Tibial nerve (tissue), 4 donors: ENCODE results near the gene TMEM222. TPM values are rescaled to one million over a fixed set of nuclear protein-coding genes. Genes with fewer than 3 reads are reported as not detected.

Source experiments
- DNase-seq, 2 donors: peaks; one replicate each; pipeline ENCODE4 v3.0.0-alpha.2; 2019; ENCODE audit warnings: low spot score in 2 of 2
- H3K27ac ChIP-seq, 4 donors: fragments of 200-600 bp; sonication (generic) in 3 of 4; one replicate each; pipeline ENCODE4 v1.5.1; 2017 to 2019; ENCODE audit warnings: mild to moderate bottlenecking in 1 of 4
- H3K27me3 ChIP-seq, 2 donors: fragments of 200-600 bp; sonication (generic) in 1 of 2; one replicate each; pipeline versions ENCODE4 v1.5.1 to v1.6.0; 2017 to 2019
- H3K36me3 ChIP-seq, 3 donors: fragments of 200-600 bp; sonication (generic); one replicate each; pipeline ENCODE4 v1.5.1; 2018 to 2019
- H3K4me1 ChIP-seq, 4 donors: fragments of 200-600 bp; sonication (generic) in 3 of 4; one replicate each; pipeline ENCODE4 v1.5.1; 2017 to 2019
- H3K4me3 ChIP-seq, 4 donors: fragments of 200-600 bp; sonication (generic) in 3 of 4; one replicate each; pipeline ENCODE4 v1.5.1; 2017 to 2019; ENCODE audit warnings: mild to moderate bottlenecking in 1 of 4, moderate library complexity in 1 of 4
- H3K9me3 ChIP-seq, 4 donors: fragments of 200-600 bp; sonication (generic) in 3 of 4; one replicate each; pipeline ENCODE4 v1.5.1; 2017 to 2019
- EP300 ChIP-seq, 2 donors: sonication (generic); formaldehyde crosslinking; IDR thresholded peaks; one replicate each; pipeline ENCODE4 v1.6.1; 2017; ENCODE audit warnings: antibody characterized with exemption in 2 of 2, mild to moderate bottlenecking in 1 of 2
- POLR2A ChIP-seq, 2 donors: fragments of 450-650 bp; IDR thresholded peaks; one replicate each; pipeline ENCODE4 v1.6.1; 2017; ENCODE audit warnings: antibody characterized with exemption in 2 of 2, mild to moderate bottlenecking in 2 of 2, moderate library complexity in 2 of 2
- WGBS, 2 donors: methylation state at CpG; one replicate each; pipeline ENCODE4 v1.1.5; 2018; 5-methylcytosine and 5-hydroxymethylcytosine counted together
- total RNA-seq, 4 donors: library from RNA; depleted of rRNA; stranded (reverse); fragments of >200 nt; gene quantifications; one replicate each; pipeline ENCODE4 v1.1.0, GENCODE V29; 2016
- TF ChIP-seq, protein P1 (sequence below), 5 experiments: fragments of 200-600 bp in 3 of 5; fragments of 450-650 bp in 2 of 5; sonication (generic) in 3 of 5; IDR thresholded peaks; one replicate each; pipeline ENCODE4 v1.5.1; 2016 to 2019; ENCODE audit warnings: antibody characterized with exemption in 5 of 5, mild to moderate bottlenecking in 3 of 5, moderate library complexity in 2 of 5

Gene TMEM222
- total RNA-seq, 4 donors from 2014 or later, result 21.4 to 35.4 (median 27.5) TPM

DNA sequence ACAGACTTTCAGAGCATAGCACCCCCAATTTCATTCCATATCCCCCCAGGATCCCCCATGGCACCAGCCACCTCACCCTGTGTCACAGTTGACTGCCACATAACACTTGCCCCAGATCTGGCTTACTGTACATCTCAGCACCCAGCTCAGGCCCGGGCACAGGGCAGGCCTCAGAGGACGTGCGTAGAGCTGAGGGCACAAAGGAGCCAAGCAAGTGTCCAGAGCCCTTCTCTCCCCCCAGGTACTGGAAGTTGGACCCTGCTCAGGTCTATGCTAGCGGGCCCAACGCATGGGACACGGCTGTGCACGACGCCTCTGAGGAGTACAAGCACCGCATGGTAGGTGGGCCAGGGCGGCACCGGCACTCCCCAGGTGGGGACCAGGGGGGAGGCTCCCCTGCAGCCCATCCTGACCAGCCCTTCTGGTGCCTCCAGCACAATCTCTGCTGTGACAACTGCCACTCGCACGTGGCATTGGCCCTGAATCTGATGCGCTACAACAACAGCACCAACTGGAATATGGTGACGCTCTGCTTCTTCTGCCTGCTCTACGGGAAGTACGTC is 11.8 kb downstream of the TMEM222 start:
- 83 to 85% methylated on average over 15 to 16 of the region's 17 CpGs for WGBS, 2 donors
- DNase-seq, result no peak
- H3K27me3 ChIP-seq, result no peaks in the 10 kb centered on the region
- no peak overlapping the region for H3K27ac ChIP-seq
- TF ChIP-seq, protein P1, sequence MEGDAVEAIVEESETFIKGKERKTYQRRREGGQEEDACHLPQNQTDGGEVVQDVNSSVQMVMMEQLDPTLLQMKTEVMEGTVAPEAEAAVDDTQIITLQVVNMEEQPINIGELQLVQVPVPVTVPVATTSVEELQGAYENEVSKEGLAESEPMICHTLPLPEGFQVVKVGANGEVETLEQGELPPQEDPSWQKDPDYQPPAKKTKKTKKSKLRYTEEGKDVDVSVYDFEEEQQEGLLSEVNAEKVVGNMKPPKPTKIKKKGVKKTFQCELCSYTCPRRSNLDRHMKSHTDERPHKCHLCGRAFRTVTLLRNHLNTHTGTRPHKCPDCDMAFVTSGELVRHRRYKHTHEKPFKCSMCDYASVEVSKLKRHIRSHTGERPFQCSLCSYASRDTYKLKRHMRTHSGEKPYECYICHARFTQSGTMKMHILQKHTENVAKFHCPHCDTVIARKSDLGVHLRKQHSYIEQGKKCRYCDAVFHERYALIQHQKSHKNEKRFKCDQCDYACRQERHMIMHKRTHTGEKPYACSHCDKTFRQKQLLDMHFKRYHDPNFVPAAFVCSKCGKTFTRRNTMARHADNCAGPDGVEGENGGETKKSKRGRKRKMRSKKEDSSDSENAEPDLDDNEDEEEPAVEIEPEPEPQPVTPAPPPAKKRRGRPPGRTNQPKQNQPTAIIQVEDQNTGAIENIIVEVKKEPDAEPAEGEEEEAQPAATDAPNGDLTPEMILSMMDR (IDR thresholded peaks at IDR 0.05), result no peak
- no peak for TF ChIP-seq POLR2A (IDR thresholded peaks at IDR 0.05)
- TF ChIP-seq EP300 (IDR thresholded peaks at IDR 0.05), result no peak
- no peaks in the 10 kb centered on the region for H3K9me3 ChIP-seq
- H3K4me1 ChIP-seq, result peaks cover 0 to 4% (median 0%) of the 10 kb centered on the region in 4 donors
- peaks cover 5 to 91% (median 18%) of the 10 kb centered on the region in 3 donors for H3K36me3 ChIP-seq
- no peak overlapping the region for H3K4me3 ChIP-seq

DNA sequence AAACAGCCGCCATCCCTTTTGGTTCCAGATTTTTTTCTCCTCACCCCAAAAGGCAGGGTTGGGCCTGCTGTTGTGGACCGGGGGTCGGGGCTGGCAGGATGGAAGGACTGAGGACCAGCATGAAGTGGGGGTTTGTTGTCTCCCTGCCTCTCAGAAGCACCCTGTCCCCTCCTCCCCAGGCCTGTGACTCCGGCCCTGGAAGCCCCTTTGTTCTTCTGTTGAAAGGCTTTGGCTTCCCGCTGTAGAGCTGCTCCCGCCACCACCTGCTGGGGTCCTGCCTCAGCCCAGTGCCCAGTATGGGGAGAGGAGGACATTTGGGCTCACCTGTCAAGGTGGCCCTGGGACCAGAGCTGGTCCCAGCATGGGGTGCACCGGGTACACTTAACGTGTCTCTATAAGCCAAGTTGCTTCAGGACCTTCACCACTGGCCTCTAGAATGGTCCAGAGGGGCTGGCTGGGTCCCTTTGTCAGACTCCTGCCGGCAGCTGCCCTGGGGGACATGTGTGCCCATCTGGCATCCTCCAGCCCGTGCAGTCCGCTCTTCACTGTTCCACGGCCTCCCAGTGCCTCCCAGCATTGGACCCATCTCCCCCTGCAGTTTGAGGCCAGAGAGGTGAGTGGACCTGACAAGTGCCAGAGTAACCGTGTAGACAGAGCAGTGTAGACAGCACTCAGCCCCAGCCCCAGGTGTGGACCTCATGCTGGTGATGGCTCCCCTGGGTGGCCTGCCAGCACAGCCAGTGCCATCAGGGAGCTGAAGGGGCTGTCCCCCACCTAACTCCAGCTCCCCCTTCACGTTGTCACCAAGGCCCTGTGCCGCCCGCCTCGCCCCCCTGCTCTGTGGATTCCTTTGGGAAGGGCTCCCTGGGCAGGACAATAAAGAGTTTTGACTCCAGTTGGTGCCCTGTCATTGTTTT is 13.8 kb downstream of the TMEM222 start:
- H3K27me3 ChIP-seq, result no peaks in the 10 kb centered on the region
- DNase-seq, result no peak
- peaks cover 5 to 85% (median 18%) of the 10 kb centered on the region in 3 donors for H3K36me3 ChIP-seq
- no peaks in the 10 kb centered on the region for H3K9me3 ChIP-seq
- WGBS, 2 donors, result 86 to 89% methylated on average over 14 to 16 of the region's 17 CpGs
- no peak for TF ChIP-seq POLR2A (IDR thresholded peaks at IDR 0.05)
- TF ChIP-seq EP300 (IDR thresholded peaks at IDR 0.05), result no peak
- TF ChIP-seq, protein P1 (IDR thresholded peaks at IDR 0.05), result no peak
- H3K27ac ChIP-seq, result no peak overlapping the region
- H3K4me1 ChIP-seq, result no peaks in the 10 kb centered on the region
- H3K4me3 ChIP-seq, result no peak overlapping the region

GRCh38 chr1:27336756-27337155 is 14.8 kb downstream of the TMEM222 start:
- Histone ChIP-seq H3K9me3 (no peaks in the 10 kb centered on the region), H3K27ac (no peak overlapping the region), H3K4me3 (no peak overlapping the region), H3K27me3 (no peaks in the 10 kb centered on the region), H3K36me3 (peaks cover 3 to 75% (median 18%) of the 10 kb centered on the region in 3 donors), H3K4me1 (peaks cover 0 to 5% (median under 1%) of the 10 kb centered on the region in 4 donors)
- no peak for DNase-seq
- no peak for TF ChIP-seq EP300 (IDR thresholded peaks at IDR 0.05)
- TF ChIP-seq, protein P1 (IDR thresholded peaks at IDR 0.05), result no peak
- TF ChIP-seq POLR2A (IDR thresholded peaks at IDR 0.05), result no peak
- 93 to 97% methylated on average over 5 of the region's 5 CpGs for WGBS, 2 donors

- H3K36me3 ChIP-seq, result peaks cover 3 to 55% (median 10%) of the 10 kb centered on the region in 3 donors
- no peak overlapping the region for H3K4me3 ChIP-seq
- no peak overlapping the region for H3K27ac ChIP-seq
- no peaks in the 10 kb centered on the region for H3K27me3 ChIP-seq
- H3K4me1 ChIP-seq, result peaks cover 0 to 10% (median 2%) of the 10 kb centered on the region in 4 donors
- H3K9me3 ChIP-seq, result no peaks in the 10 kb centered on the region
- DNase-seq, result no peak
- TF ChIP-seq POLR2A (IDR thresholded peaks at IDR 0.05), result no peak
- TF ChIP-seq, protein P1 (IDR thresholded peaks at IDR 0.05), result no peak
- TF ChIP-seq EP300 (IDR thresholded peaks at IDR 0.05), result no peak
- WGBS, 2 donors, result 85% methylated on average over 6 of the region's 6 CpGs
These were observed 16.8 kb downstream of the TMEM222 start for GRCh38 chr1:27338751-27339150.

- Histone ChIP-seq H3K9me3 (no peaks in the 10 kb centered on the region), H3K4me3 (no peak overlapping the region), H3K4me1 (peaks cover 0 to 10% (median 2%) of the 10 kb centered on the region in 4 donors), H3K27me3 (no peaks in the 10 kb centered on the region), H3K27ac (no peak overlapping the region), H3K36me3 (peaks cover 3 to 51% (median 5%) of the 10 kb centered on the region in 3 donors)
- no peak for DNase-seq
- WGBS, 2 donors, result 62 to 71% methylated on average over 5 of the region's 5 CpGs
- TF ChIP-seq POLR2A (IDR thresholded peaks at IDR 0.05) (no peak), EP300 (IDR thresholded peaks at IDR 0.05) (no peak)
- TF ChIP-seq, protein P1 (IDR thresholded peaks at IDR 0.05), result no peak
These were observed 17.2 kb downstream of the TMEM222 start for GRCh38 chr1:27339213-27339612.
